ENCODE measurements around the gene TRPV5.

GRCh38 chr7:142974626-142975025, 41.1 kb upstream of the TRPV5 start:
- TF ChIP-seq, protein P1, sequence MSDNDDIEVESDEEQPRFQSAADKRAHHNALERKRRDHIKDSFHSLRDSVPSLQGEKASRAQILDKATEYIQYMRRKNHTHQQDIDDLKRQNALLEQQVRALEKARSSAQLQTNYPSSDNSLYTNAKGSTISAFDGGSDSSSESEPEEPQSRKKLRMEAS (IDR thresholded peaks at IDR 0.05) = no peak
- no peak for TF ChIP-seq CTCF (IDR thresholded peaks at IDR 0.05; ENCODE audit: low read depth, low read length, missing input control)
- TF ChIP-seq YY1 (IDR thresholded peaks at IDR 0.05) = no peak
- TF ChIP-seq, protein P2, sequence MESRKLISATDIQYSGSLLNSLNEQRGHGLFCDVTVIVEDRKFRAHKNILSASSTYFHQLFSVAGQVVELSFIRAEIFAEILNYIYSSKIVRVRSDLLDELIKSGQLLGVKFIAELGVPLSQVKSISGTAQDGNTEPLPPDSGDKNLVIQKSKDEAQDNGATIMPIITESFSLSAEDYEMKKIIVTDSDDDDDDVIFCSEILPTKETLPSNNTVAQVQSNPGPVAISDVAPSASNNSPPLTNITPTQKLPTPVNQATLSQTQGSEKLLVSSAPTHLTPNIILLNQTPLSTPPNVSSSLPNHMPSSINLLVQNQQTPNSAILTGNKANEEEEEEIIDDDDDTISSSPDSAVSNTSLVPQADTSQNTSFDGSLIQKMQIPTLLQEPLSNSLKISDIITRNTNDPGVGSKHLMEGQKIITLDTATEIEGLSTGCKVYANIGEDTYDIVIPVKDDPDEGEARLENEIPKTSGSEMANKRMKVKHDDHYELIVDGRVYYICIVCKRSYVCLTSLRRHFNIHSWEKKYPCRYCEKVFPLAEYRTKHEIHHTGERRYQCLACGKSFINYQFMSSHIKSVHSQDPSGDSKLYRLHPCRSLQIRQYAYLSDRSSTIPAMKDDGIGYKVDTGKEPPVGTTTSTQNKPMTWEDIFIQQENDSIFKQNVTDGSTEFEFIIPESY (IDR thresholded peaks at IDR 0.05) = no peak
- TF ChIP-seq JUND (IDR thresholded peaks at IDR 0.05) = no peak
- no peak for TF ChIP-seq HNF4A (conservative IDR thresholded peaks at IDR 0.05)
- TF ChIP-seq NR2F2 (IDR thresholded peaks at IDR 0.05) = no peak

Measured in liver (tissue), 3 donors.